ENCODE results near the gene PPM1D.

- TF ChIP-seq CTCF (IDR thresholded peaks at IDR 0.05) (no peak), ZFX (IDR thresholded peaks at IDR 0.05; ENCODE audit: borderline replicate concordance) (no peak)
These were observed 14.1 kb upstream of the PPM1D start for GRCh38 chr17:60585887-60586286.

Data from 22Rv1 (cell line).